ENCODE results near the gene PDSS1. TPM values are rescaled to one million over a fixed set of nuclear protein-coding genes. Genes with fewer than 3 reads are reported as not detected.

Gene PDSS1
- total and polyA plus RNA-seq, 5 donors = 2.8 to 7.4 (median 4.9) TPM

GRCh38 chr10:26699631-26700030, 2.1 kb downstream of the PDSS1 start:
- Histone ChIP-seq H3K27me3 (ENCODE audit: control insufficient read depth, insufficient read depth) (no peaks in the 10 kb centered on the region), H3K4me1 (ENCODE audit: control insufficient read depth, insufficient read depth, low read length) (peaks cover 6% of the 10 kb centered on the region), H3K4me3 (ENCODE audit: low read length) (no peak overlapping the region), H3K9me3 (ENCODE audit: control insufficient read depth, low read length) (no peaks in the 10 kb centered on the region), H3K27ac (ENCODE audit: low read length) (no peak overlapping the region)
- ATAC-seq (no peak), DNase-seq (no peak)
- intact Hi-C loops (cut with DNase I) = no loop called here
- 97% methylated on average over 7 of the region's 7 CpGs for WGBS

- Histone ChIP-seq H3K27me3 (ENCODE audit: control insufficient read depth, insufficient read depth) (no peaks in the 10 kb centered on the region), H3K27ac (ENCODE audit: low read length) (no peak overlapping the region), H3K9me3 (ENCODE audit: control insufficient read depth, low read length) (no peaks in the 10 kb centered on the region), H3K4me1 (ENCODE audit: control insufficient read depth, insufficient read depth, low read length) (peaks cover 6% of the 10 kb centered on the region), H3K4me3 (ENCODE audit: low read length) (no peak overlapping the region)
- ATAC-seq = no peak
- no peak for DNase-seq
- WGBS = 76% methylated on average over 4 of the region's 4 CpGs
- intact Hi-C loops (cut with DNase I) = no loop called here
These were observed 3.6 kb downstream of the PDSS1 start for GRCh38 chr10:26700884-26701630.

GRCh38 chr10:26703096-26703495, 5.6 kb downstream of the PDSS1 start:
- Histone ChIP-seq H3K27ac (ENCODE audit: low read length) (no peak overlapping the region), H3K27me3 (ENCODE audit: control insufficient read depth, insufficient read depth) (no peaks in the 10 kb centered on the region), H3K4me3 (ENCODE audit: low read length) (no peak overlapping the region), H3K9me3 (ENCODE audit: control insufficient read depth, low read length) (no peaks in the 10 kb centered on the region), H3K4me1 (ENCODE audit: control insufficient read depth, insufficient read depth, low read length) (peaks cover 3% of the 10 kb centered on the region)
- 82% methylated on average over 4 of the region's 4 CpGs for WGBS
- ATAC-seq = no peak
- intact Hi-C loops (cut with DNase I) = no loop called here
- no peak for DNase-seq

- WGBS = 81% methylated on average over 9 of the region's 9 CpGs
- no peak for DNase-seq
- Histone ChIP-seq H3K27ac (ENCODE audit: low read length) (no peak overlapping the region), H3K9me3 (ENCODE audit: control insufficient read depth, low read length) (no peaks in the 10 kb centered on the region), H3K27me3 (ENCODE audit: control insufficient read depth, insufficient read depth) (no peaks in the 10 kb centered on the region), H3K4me1 (ENCODE audit: control insufficient read depth, insufficient read depth, low read length) (no peaks in the 10 kb centered on the region), H3K4me3 (ENCODE audit: low read length) (no peak overlapping the region)
- ATAC-seq = no peak
- intact Hi-C loops (cut with DNase I) = no loop called here
These were observed 6.5 kb downstream of the PDSS1 start for GRCh38 chr10:26703974-26704373.

GRCh38 chr10:26706206-26706605, 8.7 kb downstream of the PDSS1 start:
- ATAC-seq = peak; percentile 31 to 45

GRCh38 chr10:26706936-26707335, 9.4 kb downstream of the PDSS1 start:
- H3K4me1 ChIP-seq (ENCODE audit: control insufficient read depth, insufficient read depth, low read length) = no peaks in the 10 kb centered on the region
- H3K27ac ChIP-seq (ENCODE audit: low read length) = no peak overlapping the region
- WGBS = 88% methylated on average over 10 of the region's 10 CpGs
- DNase-seq (no peak), ATAC-seq (no peak)
- H3K27me3 ChIP-seq (ENCODE audit: control insufficient read depth, insufficient read depth) = no peaks in the 10 kb centered on the region
- intact Hi-C loops (cut with DNase I) = no loop called here
- H3K9me3 ChIP-seq (ENCODE audit: control insufficient read depth, low read length) = no peaks in the 10 kb centered on the region
- no peak overlapping the region for H3K4me3 ChIP-seq (ENCODE audit: low read length)

More at GRCh38 chr10:26706206-26706605, 8.7 kb downstream of the PDSS1 start:
- Histone ChIP-seq H3K27ac (ENCODE audit: low read length) (no peak overlapping the region), H3K4me3 (ENCODE audit: low read length) (no peak overlapping the region), H3K27me3 (ENCODE audit: control insufficient read depth, insufficient read depth) (no peaks in the 10 kb centered on the region), H3K9me3 (ENCODE audit: control insufficient read depth, low read length) (no peaks in the 10 kb centered on the region), H3K4me1 (ENCODE audit: control insufficient read depth, insufficient read depth, low read length) (no peaks in the 10 kb centered on the region)
- WGBS = 73% methylated on average over 6 of the region's 6 CpGs
- intact Hi-C loops (cut with DNase I) = no loop called here
- peak in 1 of 3 donors; percentile 62 for DNase-seq

- Histone ChIP-seq H3K9me3 (ENCODE audit: control insufficient read depth, low read length) (no peaks in the 10 kb centered on the region), H3K4me3 (ENCODE audit: low read length) (no peak overlapping the region), H3K4me1 (ENCODE audit: control insufficient read depth, insufficient read depth, low read length) (no peaks in the 10 kb centered on the region), H3K27me3 (ENCODE audit: control insufficient read depth, insufficient read depth) (no peaks in the 10 kb centered on the region), H3K27ac (ENCODE audit: low read length) (no peak overlapping the region)
- DNase-seq = no peak
- WGBS = 89% methylated on average over 5 of the region's 5 CpGs
- intact Hi-C loops (cut with DNase I) = no loop called here
- ATAC-seq = no peak
These were observed 13.8 kb downstream of the PDSS1 start for GRCh38 chr10:26711324-26711723.

GRCh38 chr10:26714415-26715136, 17.1 kb downstream of the PDSS1 start:
- ATAC-seq (peak in 1 of 2 donors; percentile 31), DNase-seq (no peak)
- WGBS = 100% methylated on average over 1 of the region's 1 CpG
- no peaks in the 10 kb centered on the region for H3K27me3 ChIP-seq (ENCODE audit: control insufficient read depth, insufficient read depth)
- H3K27ac ChIP-seq (ENCODE audit: low read length) = no peak overlapping the region
- no peaks in the 10 kb centered on the region for H3K9me3 ChIP-seq (ENCODE audit: control insufficient read depth, low read length)
- intact Hi-C loops (cut with DNase I) = no loop called here
- no peak overlapping the region for H3K4me3 ChIP-seq (ENCODE audit: low read length)
- H3K4me1 ChIP-seq (ENCODE audit: control insufficient read depth, insufficient read depth, low read length) = no peaks in the 10 kb centered on the region

- H3K4me1 ChIP-seq (ENCODE audit: control insufficient read depth, insufficient read depth, low read length) = no peaks in the 10 kb centered on the region
- H3K27me3 ChIP-seq (ENCODE audit: control insufficient read depth, insufficient read depth) = no peaks in the 10 kb centered on the region
- intact Hi-C loops (cut with DNase I) = no loop called here
- WGBS = 94% methylated on average over 2 of the region's 2 CpGs
- H3K27ac ChIP-seq (ENCODE audit: low read length) = no peak overlapping the region
- no peak overlapping the region for H3K4me3 ChIP-seq (ENCODE audit: low read length)
- ATAC-seq (no peak), DNase-seq (no peak)
- H3K9me3 ChIP-seq (ENCODE audit: control insufficient read depth, low read length) = no peaks in the 10 kb centered on the region
These were observed 17.6 kb downstream of the PDSS1 start for GRCh38 chr10:26715137-26715487.

- intact Hi-C loops (cut with DNase I) = no loop called here
- Histone ChIP-seq H3K27ac (ENCODE audit: low read length) (no peak overlapping the region), H3K4me1 (ENCODE audit: control insufficient read depth, insufficient read depth, low read length) (no peaks in the 10 kb centered on the region), H3K9me3 (ENCODE audit: control insufficient read depth, low read length) (no peaks in the 10 kb centered on the region), H3K27me3 (ENCODE audit: control insufficient read depth, insufficient read depth) (no peaks in the 10 kb centered on the region), H3K4me3 (ENCODE audit: low read length) (no peak overlapping the region)
- 91% methylated on average over 7 of the region's 7 CpGs for WGBS
- no peak for DNase-seq
- no peak for ATAC-seq
These were observed 20.0 kb downstream of the PDSS1 start for GRCh38 chr10:26717476-26717875.

GRCh38 chr10:26721561-26721960, 24.1 kb downstream of the PDSS1 start:
- Histone ChIP-seq H3K27ac (ENCODE audit: low read length) (no peak overlapping the region), H3K4me1 (ENCODE audit: control insufficient read depth, insufficient read depth, low read length) (no peaks in the 10 kb centered on the region), H3K9me3 (ENCODE audit: control insufficient read depth, low read length) (no peaks in the 10 kb centered on the region), H3K4me3 (ENCODE audit: low read length) (no peak overlapping the region), H3K27me3 (ENCODE audit: control insufficient read depth, insufficient read depth) (no peaks in the 10 kb centered on the region)
- ATAC-seq (no peak), DNase-seq (no peak)
- WGBS = 94% methylated on average over 7 of the region's 7 CpGs
- intact Hi-C loops (cut with DNase I) = no loop called here
